Neural cell (in vitro differentiated cells): Measurements from ENCODE around the gene TOMM40.

Source experiments
- CTCF ChIP-seq: fragments of 450-650 bp; IDR thresholded peaks from 2 replicates; pipeline ENCODE4 v1.5.1; 2014; ENCODE audit warnings: antibody characterized with exemption, mild to moderate bottlenecking, moderate library complexity; ENCODE audit not compliant: poor library complexity, severe bottlenecking
- EP300 ChIP-seq: fragments of 450-650 bp; conservative IDR thresholded peaks from 2 replicates; pipeline ENCODE4 v1.6.1; 2014; ENCODE audit warnings: antibody characterized with exemption, mild to moderate bottlenecking, moderate library complexity; ENCODE audit not compliant: poor library complexity, severe bottlenecking
- EZH2 ChIP-seq: fragments of 200-600, 300-800 bp; shearing (Covaris generic), sonication (generic); IDR thresholded peaks from 2 replicates; pipeline ENCODE4 v1.6.1; 2014; ENCODE audit warnings: antibody characterized with exemption, low read length, borderline replicate concordance, mild to moderate bottlenecking; ENCODE audit not compliant: insufficient read depth, poor library complexity, severe bottlenecking
- MXI1 ChIP-seq: fragments of 450-650 bp; conservative IDR thresholded peaks from 2 replicates; pipeline ENCODE4 v1.6.1; 2014; ENCODE audit warnings: antibody characterized with exemption, mild to moderate bottlenecking; ENCODE audit not compliant: poor library complexity, severe bottlenecking
- POLR2AphosphoS5 ChIP-seq: IDR thresholded peaks from 2 replicates; pipeline ENCODE4 v1.6.1; 2012
- RAD21 ChIP-seq: fragments of 450-650 bp; conservative IDR thresholded peaks from 2 replicates; pipeline ENCODE4 v1.6.1; 2014; ENCODE audit warnings: antibody characterized with exemption, mild to moderate bottlenecking, moderate library complexity
- REST ChIP-seq: IDR thresholded peaks from 2 replicates; pipeline ENCODE4 v1.6.1; 2012; ENCODE audit warnings: borderline replicate concordance

DNA sequence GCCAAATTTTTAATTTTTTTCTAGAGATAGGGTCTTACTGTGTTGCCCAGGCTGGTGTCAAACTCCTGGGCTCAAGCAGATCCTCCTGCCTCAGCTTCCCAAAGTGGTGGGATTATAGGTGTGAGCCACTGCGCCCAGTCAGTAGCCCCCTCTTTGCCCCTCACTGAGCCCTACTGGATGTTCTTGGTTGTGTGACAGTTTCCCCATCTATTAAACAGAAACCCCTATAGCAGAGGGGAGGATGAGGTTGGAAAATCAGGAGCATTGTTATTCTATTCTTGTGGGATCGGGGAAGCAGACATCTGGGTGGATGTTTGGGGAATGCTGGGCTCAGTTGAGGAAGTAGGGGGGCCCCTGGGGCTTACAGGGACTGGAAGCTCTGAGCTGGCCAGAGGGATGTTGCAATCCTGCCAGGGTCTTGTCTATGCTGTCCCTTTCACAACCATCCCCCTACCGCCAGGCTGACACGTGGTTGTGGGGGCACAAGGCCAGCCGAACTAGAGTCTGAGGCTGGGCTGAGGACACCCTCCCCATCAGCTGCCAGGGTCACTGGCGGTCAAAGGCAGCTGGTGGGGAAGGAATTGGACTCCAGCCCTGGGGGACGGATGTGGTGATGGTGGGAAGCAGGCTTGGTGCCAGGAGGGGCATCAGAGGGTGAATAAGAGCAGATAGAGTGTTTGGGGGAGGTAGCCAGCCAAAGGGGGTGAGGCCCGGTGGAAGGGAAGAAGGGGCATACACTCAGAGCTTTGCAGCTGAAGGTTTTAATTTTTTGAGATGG, 34.2 kb downstream of the TOMM40 start:
- TF ChIP-seq CTCF = no peak
- TF ChIP-seq EZH2 = no peak
- no peak for TF ChIP-seq REST
- TF ChIP-seq RAD21 = no peak
- no peak for TF ChIP-seq POLR2AphosphoS5
- no peak for TF ChIP-seq MXI1
- TF ChIP-seq EP300 = no peak
